SK-N-SH (cell line): ENCODE measurements around the gene FBP1.

Experiments used
- EP300 ChIP-seq, 2 experiments: IDR thresholded peaks; 2 replicates each; pipeline versions ENCODE4 v1.4.0 to v1.6.1; 2012; ENCODE audit warnings: borderline replicate concordance in 1 of 2, low read depth in 1 of 2, low read length in 1 of 2
- MXI1 ChIP-seq: IDR thresholded peaks from 2 replicates; pipeline ENCODE4 v1.6.1; 2012; ENCODE audit warnings: mild to moderate bottlenecking, low read depth, low read length, improper control_type of control experiment
- NFIC ChIP-seq: IDR thresholded peaks from 2 replicates; pipeline ENCODE4 v1.4.0; 2012; ENCODE audit warnings: borderline replicate concordance
- POLR2AphosphoS5 ChIP-seq: IDR thresholded peaks from 2 replicates; pipeline ENCODE4 v1.6.1; 2012; ENCODE audit warnings: low read depth, low read length
- RXRA ChIP-seq: IDR thresholded peaks from 2 replicates; pipeline ENCODE4 v1.4.0; 2012; ENCODE audit warnings: low read depth, mild to moderate bottlenecking, borderline replicate concordance
- SIN3A ChIP-seq: IDR thresholded peaks from 2 replicates; pipeline ENCODE4 v1.6.1; 2012; ENCODE audit warnings: low read depth, mild to moderate bottlenecking, low read length, moderate library complexity, borderline replicate concordance
- USF1 ChIP-seq: IDR thresholded peaks from 2 replicates; pipeline ENCODE4 v1.4.0; 2012; ENCODE audit warnings: low read depth, borderline replicate concordance
- YY1 ChIP-seq: IDR thresholded peaks from 2 replicates; pipeline ENCODE4 v1.4.0; 2012; ENCODE audit warnings: low read depth, mild to moderate bottlenecking
- TF ChIP-seq, protein P1 (sequence below): fragments of 200-600 bp; sonication (generic); IDR thresholded peaks from 2 replicates; pipeline ENCODE4 v1.6.1; 2017; ENCODE audit warnings: antibody characterized with exemption, mild to moderate bottlenecking, moderate library complexity
- TF ChIP-seq, protein P2 (sequence below): IDR thresholded peaks from 2 replicates; pipeline ENCODE4 v1.4.0; 2012; ENCODE audit warnings: low read depth

DNA sequence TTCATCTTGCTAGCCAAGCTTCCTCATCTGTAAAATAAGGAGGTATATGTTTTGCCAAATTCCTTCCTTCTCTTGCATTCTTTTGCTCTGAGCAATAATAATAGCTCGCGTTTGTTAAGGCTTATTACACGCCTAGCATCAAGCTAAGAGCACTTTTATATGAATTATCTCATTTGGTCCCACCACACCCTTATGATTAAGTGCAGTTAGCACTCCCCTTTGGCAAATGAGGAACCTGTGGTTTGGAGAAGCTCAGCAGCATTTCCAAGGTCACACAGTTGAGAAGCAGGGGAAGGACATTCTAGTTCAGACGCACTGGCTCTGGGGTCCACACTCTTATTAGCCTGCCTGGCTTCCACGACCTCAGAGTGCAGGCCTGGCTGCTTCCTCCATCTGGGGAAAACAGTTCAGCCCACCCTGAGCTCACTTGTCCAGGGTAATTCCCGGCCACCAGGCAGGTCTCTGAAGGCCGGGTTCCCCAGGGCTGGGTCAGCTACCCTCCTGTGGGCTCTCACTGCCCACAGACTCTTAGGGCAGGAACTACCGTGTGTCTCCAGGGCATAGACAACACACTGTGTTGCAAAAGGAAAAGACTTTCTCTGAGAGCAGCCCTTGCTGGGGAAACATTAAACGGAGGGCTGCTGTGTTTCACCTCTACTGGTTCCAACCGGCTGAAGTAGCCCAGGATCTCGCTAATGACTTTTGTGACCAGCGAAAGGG lies 9.9 kb upstream of the FBP1 start:
- no peak for TF ChIP-seq POLR2AphosphoS5
- TF ChIP-seq, protein P1, sequence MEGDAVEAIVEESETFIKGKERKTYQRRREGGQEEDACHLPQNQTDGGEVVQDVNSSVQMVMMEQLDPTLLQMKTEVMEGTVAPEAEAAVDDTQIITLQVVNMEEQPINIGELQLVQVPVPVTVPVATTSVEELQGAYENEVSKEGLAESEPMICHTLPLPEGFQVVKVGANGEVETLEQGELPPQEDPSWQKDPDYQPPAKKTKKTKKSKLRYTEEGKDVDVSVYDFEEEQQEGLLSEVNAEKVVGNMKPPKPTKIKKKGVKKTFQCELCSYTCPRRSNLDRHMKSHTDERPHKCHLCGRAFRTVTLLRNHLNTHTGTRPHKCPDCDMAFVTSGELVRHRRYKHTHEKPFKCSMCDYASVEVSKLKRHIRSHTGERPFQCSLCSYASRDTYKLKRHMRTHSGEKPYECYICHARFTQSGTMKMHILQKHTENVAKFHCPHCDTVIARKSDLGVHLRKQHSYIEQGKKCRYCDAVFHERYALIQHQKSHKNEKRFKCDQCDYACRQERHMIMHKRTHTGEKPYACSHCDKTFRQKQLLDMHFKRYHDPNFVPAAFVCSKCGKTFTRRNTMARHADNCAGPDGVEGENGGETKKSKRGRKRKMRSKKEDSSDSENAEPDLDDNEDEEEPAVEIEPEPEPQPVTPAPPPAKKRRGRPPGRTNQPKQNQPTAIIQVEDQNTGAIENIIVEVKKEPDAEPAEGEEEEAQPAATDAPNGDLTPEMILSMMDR, result no peak
- no peak for TF ChIP-seq YY1
- TF ChIP-seq NFIC, result no peak
- no peak for TF ChIP-seq EP300 (IDR thresholded peaks at IDR 0.05; ENCODE audit: borderline replicate concordance in 1 of 2, low read depth in 1 of 2, low read length in 1 of 2)
- no peak for TF ChIP-seq USF1
- no peak for TF ChIP-seq MXI1
- TF ChIP-seq RXRA, result no peak
- TF ChIP-seq, protein P2, sequence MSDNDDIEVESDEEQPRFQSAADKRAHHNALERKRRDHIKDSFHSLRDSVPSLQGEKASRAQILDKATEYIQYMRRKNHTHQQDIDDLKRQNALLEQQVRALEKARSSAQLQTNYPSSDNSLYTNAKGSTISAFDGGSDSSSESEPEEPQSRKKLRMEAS, result no peak
- no peak for TF ChIP-seq SIN3A
